PC-3 (cell line): ENCODE data around the gene PFKFB2.

Source experiments
- CTCF ChIP-seq: fragments of 300-600 bp; sonication (generic); conservative IDR thresholded peaks from 2 replicates; pipeline ENCODE4 v1.5.1; 2017; ENCODE audit warnings: antibody characterized with exemption, low read depth, mild to moderate bottlenecking, low read length
- EZH2 ChIP-seq: fragments of 300-600 bp; sonication (generic); IDR thresholded peaks from one replicate; pipeline ENCODE4 v1.6.1; 2017; ENCODE audit warnings: antibody characterized with exemption, mild to moderate bottlenecking, low read length; ENCODE audit not compliant: unreplicated experiment

GRCh38 chr1:207056673-207057072 lies 3.6 kb downstream of the PFKFB2 start:
- TF ChIP-seq EZH2: no peak
- no peak for TF ChIP-seq CTCF
